Mesodermal cell (in vitro differentiated cells): ENCODE results near the gene MAP1B.

Experiments
- H3K27ac ChIP-seq: 2 replicates; pipeline ENCODE4 v1.7.0; 2013; ENCODE audit warnings: mild to moderate bottlenecking, low read depth, low read length, moderate library complexity; ENCODE audit not compliant: severe bottlenecking
- H3K36me3 ChIP-seq: 2 replicates; pipeline ENCODE4 v1.7.1; 2013; ENCODE audit warnings: mild to moderate bottlenecking, low read length, moderate library complexity; ENCODE audit not compliant: control insufficient read depth, insufficient read depth
- H3K4me1 ChIP-seq: one replicate; pipeline ENCODE4 v1.7.1; 2013; ENCODE audit warnings: mild to moderate bottlenecking, low read length; ENCODE audit not compliant: insufficient read depth, control insufficient read depth, poor library complexity, severe bottlenecking
- H3K4me3 ChIP-seq: 2 replicates; pipeline ENCODE4 v1.7.0; 2013; ENCODE audit warnings: low read length, control low read depth, mild to moderate bottlenecking; ENCODE audit not compliant: insufficient read depth, poor library complexity, severe bottlenecking; ENCODE audit errors: extremely low read depth
- H3K9me3 ChIP-seq: 2 replicates; pipeline ENCODE4 v1.7.1; 2013; ENCODE audit warnings: mild to moderate bottlenecking, low read length, moderate library complexity; ENCODE audit not compliant: control insufficient read depth
- WGBS, 2 experiments: methylation state at CpG; one replicate each; pipeline ENCODE4 v1.1.5; 2013; ENCODE audit warnings: missing lambda C conversion rate in 2 of 2; ENCODE audit not compliant: insufficient coverage in 2 of 2; 5-methylcytosine and 5-hydroxymethylcytosine counted together

The MAP1B gene

GRCh38 chr5:72117307-72117706 lies 10.0 kb downstream of the MAP1B start:
- H3K27ac ChIP-seq: no peak overlapping the region
- H3K4me3 ChIP-seq: no peak overlapping the region
- peaks cover 4% of the 10 kb centered on the region for H3K4me1 ChIP-seq
- H3K9me3 ChIP-seq: no peaks in the 10 kb centered on the region
- H3K36me3 ChIP-seq: peaks cover 92% of the 10 kb centered on the region

GRCh38 chr5:72121052-72121779 lies 13.9 kb downstream of the MAP1B start:
- H3K4me1 ChIP-seq: peaks cover 10% of the 10 kb centered on the region
- peak overlapping the region; percentile 32 for H3K27ac ChIP-seq
- no peak overlapping the region for H3K4me3 ChIP-seq
- no peaks in the 10 kb centered on the region for H3K9me3 ChIP-seq
- 84 to 86% methylated on average over 4 to 6 of the region's 12 CpGs for WGBS, 2 experiments
- H3K36me3 ChIP-seq: peaks cover 85% of the 10 kb centered on the region

GRCh38 chr5:72121780-72122445 lies 14.6 kb downstream of the MAP1B start:
- Histone ChIP-seq H3K4me1 (peaks cover 10% of the 10 kb centered on the region), H3K9me3 (no peaks in the 10 kb centered on the region), H3K27ac (peak overlapping the region; percentile 32), H3K36me3 (peaks cover 84% of the 10 kb centered on the region), H3K4me3 (no peak overlapping the region)
- WGBS, 2 experiments: 46 to 49% methylated on average over 5 of the region's 12 CpGs

GRCh38 chr5:72122602-72123001 lies 15.3 kb downstream of the MAP1B start:
- Histone ChIP-seq H3K4me3 (no peak overlapping the region), H3K4me1 (peaks cover 10% of the 10 kb centered on the region), H3K36me3 (peaks cover 82% of the 10 kb centered on the region), H3K27ac (no peak overlapping the region), H3K9me3 (no peaks in the 10 kb centered on the region)
- WGBS, 2 experiments: no CpG with 5 or more reads among the region's 3 CpGs

- 87 to 89% methylated on average over 5 to 6 of the region's 9 CpGs for WGBS, 2 experiments
- peaks cover 80% of the 10 kb centered on the region for H3K36me3 ChIP-seq
- H3K9me3 ChIP-seq: no peaks in the 10 kb centered on the region
- H3K4me3 ChIP-seq: no peak overlapping the region
- H3K27ac ChIP-seq: no peak overlapping the region
- peaks cover 10% of the 10 kb centered on the region for H3K4me1 ChIP-seq
Measured at GRCh38 chr5:72123764-72124376, 16.6 kb downstream of the MAP1B start.

GRCh38 chr5:72125271-72125940 lies 18.1 kb downstream of the MAP1B start:
- Histone ChIP-seq H3K9me3 (no peaks in the 10 kb centered on the region), H3K36me3 (peaks cover 72% of the 10 kb centered on the region), H3K27ac (no peak overlapping the region), H3K4me3 (no peak overlapping the region), H3K4me1 (peaks cover 10% of the 10 kb centered on the region)
- WGBS, 2 experiments: no CpG with 5 or more reads among the region's 1 CpG

- no CpG with 5 or more reads among the region's 1 CpG for WGBS, 2 experiments
- no peaks in the 10 kb centered on the region for H3K9me3 ChIP-seq
- peaks cover 68% of the 10 kb centered on the region for H3K36me3 ChIP-seq
- no peak overlapping the region for H3K4me3 ChIP-seq
- H3K27ac ChIP-seq: no peak overlapping the region
- peaks cover 10% of the 10 kb centered on the region for H3K4me1 ChIP-seq
Measured at GRCh38 chr5:72125941-72126620, 18.8 kb downstream of the MAP1B start.

GRCh38 chr5:72126796-72127195 lies 19.5 kb downstream of the MAP1B start:
- H3K27ac ChIP-seq: no peak overlapping the region
- WGBS, 2 experiments: no CpG with 5 or more reads among the region's 2 CpGs
- H3K4me3 ChIP-seq: no peak overlapping the region
- peaks cover 6% of the 10 kb centered on the region for H3K4me1 ChIP-seq
- peaks cover 65% of the 10 kb centered on the region for H3K36me3 ChIP-seq
- H3K9me3 ChIP-seq: no peaks in the 10 kb centered on the region

- Histone ChIP-seq H3K36me3 (peaks cover 64% of the 10 kb centered on the region), H3K27ac (no peak overlapping the region), H3K4me3 (no peak overlapping the region), H3K9me3 (no peaks in the 10 kb centered on the region), H3K4me1 (peaks cover 4% of the 10 kb centered on the region)
- no CpG with 5 or more reads among the region's 1 CpG for WGBS, 2 experiments
Measured at GRCh38 chr5:72129725-72130124, 22.4 kb downstream of the MAP1B start.

- 86 to 100% methylated on average over 1 of the region's 2 CpGs for WGBS, 2 experiments
- Histone ChIP-seq H3K9me3 (no peaks in the 10 kb centered on the region), H3K4me3 (no peak overlapping the region), H3K36me3 (peaks cover 64% of the 10 kb centered on the region), H3K4me1 (peaks cover 4% of the 10 kb centered on the region), H3K27ac (no peak overlapping the region)
Measured at GRCh38 chr5:72130351-72130761, 23.1 kb downstream of the MAP1B start.
